H9 (cell line): ENCODE data around the gene NCAM1. TPM values are rescaled to one million over a fixed set of nuclear protein-coding genes. Genes with fewer than 3 reads are reported as not detected.

Experiments
- DNase-seq: peaks from one replicate; pipeline ENCODE4 v3.0.0-alpha.2; 2017
- H2AFZ ChIP-seq: one replicate; pipeline ENCODE4 v1.6.1; 2013; ENCODE audit warnings: mild to moderate bottlenecking, low read length, control low read depth, moderate library complexity
- H2AK5ac ChIP-seq: 2 replicates; pipeline ENCODE4 v1.6.1; 2013; ENCODE audit warnings: low read length, control low read depth, mixed read lengths; ENCODE audit not compliant: insufficient read length
- H2BK120ac ChIP-seq: one replicate; pipeline ENCODE4 v1.6.1; 2013; ENCODE audit warnings: low read depth, mild to moderate bottlenecking, low read length, control low read depth, inconsistent platforms; ENCODE audit not compliant: poor library complexity, severe bottlenecking
- H2BK12ac ChIP-seq: 2 replicates; pipeline ENCODE4 v1.6.1; 2013; ENCODE audit warnings: low read length, control low read depth, mixed read lengths, low read depth; ENCODE audit not compliant: insufficient read length
- H2BK15ac ChIP-seq: 2 replicates; pipeline ENCODE4 v1.6.1; 2013; ENCODE audit warnings: low read depth, low read length, control low read depth
- H2BK20ac ChIP-seq: one replicate; pipeline ENCODE4 v1.6.1; 2013; ENCODE audit warnings: low read depth, mild to moderate bottlenecking, low read length, control low read depth, inconsistent platforms; ENCODE audit not compliant: poor library complexity, severe bottlenecking
- H2BK5ac ChIP-seq: 2 replicates; pipeline ENCODE4 v1.6.1; 2013; ENCODE audit warnings: low read length, control low read depth, mixed read lengths; ENCODE audit not compliant: insufficient read length
- H3K14ac ChIP-seq: 2 replicates; pipeline ENCODE4 v1.6.1; 2013; ENCODE audit warnings: low read length, control low read depth; ENCODE audit not compliant: insufficient read depth
- H3K18ac ChIP-seq: 2 replicates; pipeline ENCODE4 v1.6.1; 2013; ENCODE audit warnings: low read depth, mild to moderate bottlenecking, mixed read lengths, low read length, control low read depth; ENCODE audit not compliant: insufficient read length
- H3K23ac ChIP-seq: 2 replicates; pipeline ENCODE4 v1.6.1; 2013; ENCODE audit warnings: low read length, control low read depth, mixed read lengths, low read depth; ENCODE audit not compliant: insufficient read length
- H3K23me2 ChIP-seq: 2 replicates; pipeline ENCODE4 v1.6.1; 2013; ENCODE audit warnings: low read depth, mild to moderate bottlenecking, mixed read lengths, low read length, control low read depth; ENCODE audit not compliant: insufficient read length, poor library complexity, severe bottlenecking
- H3K27ac ChIP-seq: 2 replicates; pipeline ENCODE4 v1.5.1; 2013; ENCODE audit warnings: low read length, control low read depth, mixed read lengths, low read depth; ENCODE audit not compliant: insufficient read length
- H3K27me3 ChIP-seq: 2 replicates; pipeline ENCODE4 v1.6.1; 2013; ENCODE audit warnings: low read length, control low read depth, inconsistent platforms; ENCODE audit not compliant: insufficient read depth
- H3K4ac ChIP-seq: 2 replicates; pipeline ENCODE4 v1.6.1; 2013; ENCODE audit warnings: low read depth, mild to moderate bottlenecking, control low read depth, inconsistent platforms, low read length, moderate library complexity
- H3K4me1 ChIP-seq: 2 replicates; pipeline ENCODE4 v1.6.1; 2013; ENCODE audit warnings: low read length, control low read depth, inconsistent platforms; ENCODE audit not compliant: insufficient read depth
- H3K4me2 ChIP-seq: 2 replicates; pipeline ENCODE4 v1.6.1; 2013; ENCODE audit warnings: low read length, control low read depth, mixed read lengths; ENCODE audit not compliant: insufficient read length, insufficient read depth
- H3K56ac ChIP-seq: 2 replicates; pipeline ENCODE4 v1.6.1; 2013; ENCODE audit warnings: low read depth, mild to moderate bottlenecking, mixed read lengths, low read length, control low read depth; ENCODE audit not compliant: insufficient read length
- H3K79me1 ChIP-seq: 2 replicates; pipeline ENCODE4 v1.6.1; 2013; ENCODE audit warnings: low read depth, mild to moderate bottlenecking, moderate library complexity, low read length, control low read depth, inconsistent platforms; ENCODE audit not compliant: insufficient read depth, poor library complexity, severe bottlenecking
- H3K79me2 ChIP-seq: 2 replicates; pipeline ENCODE4 v1.6.1; 2013; ENCODE audit warnings: low read length, control low read depth, inconsistent platforms; ENCODE audit not compliant: insufficient read depth
- H3K9ac ChIP-seq: 2 replicates; pipeline ENCODE4 v1.6.1; 2013; ENCODE audit warnings: low read length, control low read depth, mixed read lengths; ENCODE audit not compliant: insufficient read length; ENCODE audit errors: extremely low read depth
- H3K9me3 ChIP-seq: one replicate; pipeline ENCODE4 v1.6.1; 2013; ENCODE audit warnings: low read depth, low read length, inconsistent platforms; ENCODE audit not compliant: control insufficient read depth
- H3T11ph ChIP-seq: one replicate; pipeline ENCODE4 v1.6.1; 2013; ENCODE audit warnings: mild to moderate bottlenecking, low read length, control low read depth, inconsistent platforms
- H4K20me1 ChIP-seq: one replicate; pipeline ENCODE4 v1.6.1; 2013; ENCODE audit not compliant: control insufficient read depth, insufficient read length, insufficient read depth
- H4K5ac ChIP-seq: 2 replicates; pipeline ENCODE4 v1.6.1; 2013; ENCODE audit warnings: low read depth, mild to moderate bottlenecking, mixed read lengths, low read length, control low read depth; ENCODE audit not compliant: insufficient read length
- H4K8ac ChIP-seq: replicated peaks from 2 replicates; pipeline ENCODE4 v1.6.1; 2013; ENCODE audit warnings: low read length, control low read depth, mixed read lengths, low read depth; ENCODE audit not compliant: insufficient read length
- H4K91ac ChIP-seq: 2 replicates; pipeline ENCODE4 v1.6.1; 2013; ENCODE audit warnings: low read depth, mild to moderate bottlenecking, moderate library complexity, mixed read lengths, low read length, control low read depth; ENCODE audit not compliant: insufficient read length
- H3K27ac Mint-ChIP-seq, 3 experiments: 2 replicates in 2 of 3; 3 replicates in 1 of 3; pipeline ENCODE4 v1.8.0; 2020 to 2021; ENCODE audit warnings: mixed read lengths in 3 of 3, mild to moderate bottlenecking in 1 of 3, moderate library complexity in 1 of 3
- H3K27me3 Mint-ChIP-seq: 2 replicates; pipeline ENCODE4 v1.8.0; 2021; ENCODE audit warnings: low read depth, mild to moderate bottlenecking, moderate library complexity, mixed read lengths
- H3K36me3 Mint-ChIP-seq, 3 experiments: 2 replicates in 2 of 3; 3 replicates in 1 of 3; pipeline ENCODE4 v1.8.0; 2020 to 2021; ENCODE audit warnings: low read depth in 3 of 3, mixed read lengths in 3 of 3; ENCODE audit not compliant: insufficient read depth in 1 of 3
- H3K4me1 Mint-ChIP-seq, 2 experiments: 2 replicates each; pipeline ENCODE4 v1.8.0; 2020; ENCODE audit warnings: mixed read lengths in 2 of 2
- H3K4me3 Mint-ChIP-seq, 2 experiments: 2 replicates in 1 of 2; 3 replicates in 1 of 2; pipeline ENCODE4 v1.8.0; 2020 to 2021; ENCODE audit warnings: mild to moderate bottlenecking in 2 of 2, mixed read lengths in 2 of 2, moderate library complexity in 1 of 2
- H3K9me3 Mint-ChIP-seq, 2 experiments: 2 replicates in 1 of 2; 3 replicates in 1 of 2; pipeline ENCODE4 v1.8.0; 2020; ENCODE audit warnings: mild to moderate bottlenecking in 2 of 2, mixed read lengths in 2 of 2, moderate library complexity in 1 of 2
- CTCF ChIP-seq: fragments of 200-600 bp; sonication (generic); conservative IDR thresholded peaks from 3 replicates; pipeline ENCODE4 v1.8.0; 2021; ENCODE audit warnings: antibody characterized with exemption, mild to moderate bottlenecking
- WGBS: extraction: QIAGEN DNeasy Blood & Tissue Kit; methylation state at CpG from one replicate; pipeline ENCODE4 v1.1.7; 2013; ENCODE audit warnings: missing lambda C conversion rate, low lambda C conversion rate, mixed read lengths; ENCODE audit not compliant: insufficient read length; ENCODE audit errors: extremely low coverage; 5-methylcytosine and 5-hydroxymethylcytosine counted together
- total RNA-seq: library from RNA; stranded (reverse); gene quantifications from 2 replicates; pipeline ENCODE4 v1.2.1, GENCODE V29; 2021

NCAM1 gene
- total RNA-seq, 1 experiment from 2014 or later = 2.5 TPM

- no peak overlapping the region for H3K4me2 ChIP-seq
- H3K56ac ChIP-seq = no peak overlapping the region
- H2BK20ac ChIP-seq = no peak overlapping the region
- no peak overlapping the region for H3K4ac ChIP-seq
- no peak overlapping the region for H2BK120ac ChIP-seq
- H3K9me3 ChIP-seq = no peaks in the 10 kb centered on the region
- no peak overlapping the region for H2BK5ac ChIP-seq
- DNase-seq = no peak
- H3K79me1 ChIP-seq = no peaks in the 10 kb centered on the region
- H3K4me1 Mint-ChIP-seq = peaks cover 5% of the 10 kb centered on the region in 2 experiments; a peak in 3 of 4 replicates
- H3K27ac ChIP-seq = no peak overlapping the region
- H3K18ac ChIP-seq = no peak overlapping the region
- no peak for TF ChIP-seq CTCF
- no peak overlapping the region for H3K9ac ChIP-seq
- H3K9me3 Mint-ChIP-seq = no peaks in the 10 kb centered on the region
- no peak overlapping the region for H4K5ac ChIP-seq
- H3K14ac ChIP-seq = no peak overlapping the region
- H3K36me3 Mint-ChIP-seq = no peaks in the 10 kb centered on the region
- no peak overlapping the region for H2BK12ac ChIP-seq
- no peaks in the 10 kb centered on the region for H3K79me2 ChIP-seq
- no peak overlapping the region for H4K91ac ChIP-seq
- H2BK15ac ChIP-seq = no peak overlapping the region
- H3K4me1 ChIP-seq = no peaks in the 10 kb centered on the region; the same call in 1 of the 2 replicates
- no peak overlapping the region for H2AFZ ChIP-seq
- no peak overlapping the region; a peak in 1 of 7 replicates for H3K27ac Mint-ChIP-seq
- H3K27me3 Mint-ChIP-seq = no peaks in the 10 kb centered on the region
- no peak overlapping the region for H3K23ac ChIP-seq
- no peak overlapping the region for H3T11ph ChIP-seq
- H2AK5ac ChIP-seq = no peak overlapping the region
- no peak overlapping the region for H4K8ac ChIP-seq
- no peaks in the 10 kb centered on the region for H3K23me2 ChIP-seq
- no peaks in the 10 kb centered on the region for H3K27me3 ChIP-seq
- WGBS = no CpG with 5 or more reads among the region's 3 CpGs
- H3K4me3 Mint-ChIP-seq = no peak overlapping the region
- no peaks in the 10 kb centered on the region for H4K20me1 ChIP-seq
Measured at GRCh38 chr11:113256431-113257202, 295.4 kb downstream of the NCAM1 start.
